ENCODE measurements around the gene SPATA45.

Gene SPATA45

GRCh38 chr1:212780759-212781158, 66.7 kb downstream of the SPATA45 start:
- DNase-seq (ENCODE audit: low read depth, low spot score): no peak

All from astrocyte of the hippocampus (primary cell).